Type B pancreatic cell (in vitro differentiated cells): ENCODE results near the gene NPIPB5. TPM values are rescaled to one million over a fixed set of nuclear protein-coding genes. Genes with fewer than 3 reads are reported as not detected.
"Not testable (repeated sequence)": the region's sequence is repeated elsewhere in the genome, so short reads cannot be mapped to it uniquely, and the experiment has no call there.

ENCODE experiments used
- DNase-seq: peaks from one replicate; pipeline ENCODE4 v3.0.0; 2021; ENCODE audit warnings: mixed read lengths; ENCODE audit not compliant: unreplicated experiment; ENCODE audit errors: extremely low spot score
- H3K27ac Mint-ChIP-seq: 2 replicates; pipeline ENCODE4 v1.8.0; 2021; ENCODE audit warnings: mild to moderate bottlenecking, mixed read lengths
- H3K27me3 Mint-ChIP-seq: 2 replicates; pipeline ENCODE4 v1.8.0; 2021; ENCODE audit warnings: mixed read lengths
- H3K36me3 Mint-ChIP-seq: 2 replicates; pipeline ENCODE4 v1.8.0; 2021; ENCODE audit warnings: mixed read lengths
- H3K4me1 Mint-ChIP-seq: one replicate; pipeline ENCODE4 v1.8.0; 2021; ENCODE audit warnings: mixed read lengths; ENCODE audit not compliant: unreplicated experiment
- H3K4me3 Mint-ChIP-seq: 2 replicates; pipeline ENCODE4 v1.8.0; 2021; ENCODE audit warnings: mild to moderate bottlenecking, mixed read lengths
- H3K9me3 Mint-ChIP-seq: 2 replicates; pipeline ENCODE4 v1.8.0; 2021; ENCODE audit warnings: mixed read lengths
- long read RNA-seq: library from polyadenylated mRNA; unstranded; transcript quantifications from one replicate; pipeline ENCODE4 v2.0.0, GENCODE V29; 2020
- total RNA-seq: library from RNA; stranded (reverse); gene quantifications from 2 replicates; pipeline ENCODE4 v1.2.1, GENCODE V29; 2021; ENCODE audit warnings: low replicate concordance

Gene NPIPB5
- total RNA-seq = 113 and 144 TPM in 2 replicates
- long read RNA-seq, full-length matches to known transcripts = 2 of 3 reads
- long read RNA-seq, partial matches to known transcripts = 0 of 3 reads
- long read RNA-seq, other reads (novel, unspliced or antisense) = 1 of 3 reads

DNA sequence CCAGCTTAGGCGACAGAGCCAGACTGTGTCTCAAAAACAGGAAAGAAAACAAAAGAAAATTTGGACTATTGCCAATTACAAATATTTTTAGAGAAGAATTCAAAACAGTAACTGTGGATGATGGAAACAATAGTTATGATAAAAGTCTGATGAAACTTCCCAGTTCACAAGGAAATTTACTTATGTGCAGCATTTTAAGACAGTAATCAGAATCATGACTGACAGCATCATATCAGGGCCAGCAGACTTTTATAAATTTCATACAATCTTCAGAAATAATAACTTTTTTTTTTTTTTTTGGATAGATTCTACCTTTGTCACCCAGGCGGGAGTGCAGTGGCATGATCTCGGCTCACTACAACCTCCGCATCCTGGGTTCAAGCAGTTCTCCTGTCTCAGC lies at the start of gene NPIPB5:
Gene NPIPB5 (plus strand): TSS at position 301 of the 400 bp plus-strand sequence. CDS start 2,911 bp downstream, outside the sequence.
- H3K9me3 Mint-ChIP-seq, DNase-seq, H3K27me3 Mint-ChIP-seq, H3K36me3 Mint-ChIP-seq, H3K27ac Mint-ChIP-seq, H3K4me3 Mint-ChIP-seq, H3K4me1 Mint-ChIP-seq: not testable (repeated sequence)

DNA sequence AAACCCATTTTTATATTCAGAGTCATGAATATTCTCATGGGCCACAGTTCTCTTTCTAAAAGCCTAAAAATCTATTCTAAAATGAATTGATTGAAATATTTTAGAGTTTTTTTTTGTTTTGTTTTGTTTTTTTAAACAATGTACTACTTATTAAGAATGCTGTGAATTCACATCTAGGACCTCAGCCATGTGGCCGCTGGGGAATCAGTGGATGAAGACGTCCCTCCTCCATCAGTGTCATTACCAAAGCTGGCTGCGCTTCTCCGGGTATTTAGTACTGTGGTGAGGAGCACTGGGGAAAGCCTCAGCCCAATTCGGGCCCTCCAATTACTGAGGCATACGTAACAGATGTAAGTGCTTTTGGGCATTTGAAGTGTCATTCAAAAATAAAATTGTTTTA lies 41.8 kb upstream of the NPIPB5 start:
- not testable (repeated sequence) for H3K36me3 Mint-ChIP-seq, H3K4me3 Mint-ChIP-seq, H3K9me3 Mint-ChIP-seq, H3K27me3 Mint-ChIP-seq, H3K27ac Mint-ChIP-seq, H3K4me1 Mint-ChIP-seq, DNase-seq

DNA sequence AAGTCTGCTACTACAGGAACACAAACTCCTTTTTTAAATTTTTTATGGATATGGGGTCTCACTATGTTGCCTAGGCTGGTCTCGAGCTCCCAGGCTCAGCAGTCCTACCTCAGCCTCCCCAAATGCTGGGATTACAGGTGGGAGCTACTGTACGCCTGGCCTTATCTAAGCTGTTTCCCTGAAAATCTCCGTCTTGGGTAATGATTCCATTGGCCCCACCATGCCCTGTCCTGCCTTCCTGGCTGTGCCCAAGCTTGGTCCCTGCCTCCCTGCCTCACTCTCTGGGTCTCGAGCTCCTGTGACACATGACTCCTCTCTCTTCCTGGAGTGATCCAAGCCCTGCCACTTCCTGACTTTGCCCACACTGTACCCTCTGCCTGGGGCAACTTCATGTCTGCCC lies 27.3 kb downstream of the NPIPB5 start:
- not testable (repeated sequence) for H3K27ac Mint-ChIP-seq, H3K4me1 Mint-ChIP-seq, H3K36me3 Mint-ChIP-seq, DNase-seq, H3K27me3 Mint-ChIP-seq, H3K4me3 Mint-ChIP-seq, H3K9me3 Mint-ChIP-seq

DNA sequence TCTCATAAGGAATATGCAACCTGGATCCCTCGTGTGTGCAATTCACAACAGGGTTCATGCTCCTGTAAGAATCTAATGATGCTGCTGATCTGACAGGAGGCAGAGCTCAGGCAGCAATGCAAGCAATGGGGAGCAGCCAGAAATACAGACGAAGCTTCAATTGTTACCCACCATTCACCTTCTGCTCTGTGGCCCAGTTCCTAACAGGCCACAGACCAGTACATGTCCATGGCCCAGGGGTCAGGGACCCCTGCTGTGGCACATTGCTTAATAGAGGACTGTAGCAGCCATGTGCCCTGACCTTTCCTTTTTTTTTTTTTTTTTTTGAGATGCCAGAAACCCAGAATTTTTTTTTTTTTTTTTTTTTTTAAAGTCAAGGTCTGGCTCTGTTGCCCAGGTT lies 34.1 kb downstream of the NPIPB5 start:
- not testable (repeated sequence) for H3K27ac Mint-ChIP-seq, H3K36me3 Mint-ChIP-seq, H3K4me3 Mint-ChIP-seq, DNase-seq, H3K9me3 Mint-ChIP-seq, H3K4me1 Mint-ChIP-seq, H3K27me3 Mint-ChIP-seq

DNA sequence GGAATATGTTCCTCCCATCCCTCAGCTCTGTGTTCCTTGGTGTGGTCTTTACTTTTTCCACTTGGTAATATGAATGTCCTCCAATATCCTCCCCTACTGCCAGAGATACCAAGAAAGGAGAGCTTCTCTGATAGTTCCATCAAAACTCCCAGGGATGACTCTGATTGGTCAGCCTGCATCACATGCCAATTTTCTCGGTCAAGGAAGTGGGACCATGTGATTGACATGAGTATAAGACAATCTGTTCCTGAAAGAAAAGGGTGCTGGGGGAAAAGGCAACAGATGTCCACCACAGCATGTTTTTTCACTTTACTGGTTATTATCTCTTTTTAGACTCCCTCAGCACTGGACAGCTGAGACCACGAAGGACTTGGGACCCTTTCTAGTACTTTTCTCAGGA lies 35.9 kb downstream of the NPIPB5 start:
- H3K9me3 Mint-ChIP-seq, H3K27me3 Mint-ChIP-seq, H3K4me3 Mint-ChIP-seq, H3K27ac Mint-ChIP-seq, DNase-seq, H3K4me1 Mint-ChIP-seq, H3K36me3 Mint-ChIP-seq: not testable (repeated sequence)

DNA sequence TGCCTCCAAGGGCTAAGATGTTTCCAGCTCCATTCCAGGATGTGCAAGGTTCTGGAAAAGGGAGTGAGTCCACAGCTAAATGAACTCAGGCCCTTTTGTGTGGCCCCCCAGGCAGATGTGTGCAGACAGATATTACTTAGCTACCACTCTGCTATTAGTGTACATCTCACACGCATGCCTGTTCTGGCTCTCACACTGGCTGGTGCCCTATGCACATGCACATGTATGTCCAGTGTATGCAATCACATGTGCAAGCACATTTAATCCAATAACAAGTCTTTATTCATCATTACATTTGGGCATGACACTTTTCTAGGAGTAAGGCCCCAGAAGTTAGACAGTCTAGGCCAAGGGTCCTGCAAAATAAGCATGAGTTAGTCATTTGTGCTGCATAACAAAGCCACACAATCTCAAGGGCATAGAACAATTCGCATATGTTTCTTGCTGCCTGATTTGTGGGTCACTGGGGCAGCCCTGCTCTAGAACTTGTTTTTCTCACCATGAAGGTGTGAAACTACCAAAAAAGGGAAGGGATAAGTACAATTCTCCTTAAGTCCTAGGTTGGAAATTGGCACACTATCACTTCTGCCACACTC lies 36.6 kb downstream of the NPIPB5 start:
- not testable (repeated sequence) for H3K4me3 Mint-ChIP-seq, H3K27ac Mint-ChIP-seq, DNase-seq, H3K27me3 Mint-ChIP-seq, H3K36me3 Mint-ChIP-seq, H3K9me3 Mint-ChIP-seq, H3K4me1 Mint-ChIP-seq

DNA sequence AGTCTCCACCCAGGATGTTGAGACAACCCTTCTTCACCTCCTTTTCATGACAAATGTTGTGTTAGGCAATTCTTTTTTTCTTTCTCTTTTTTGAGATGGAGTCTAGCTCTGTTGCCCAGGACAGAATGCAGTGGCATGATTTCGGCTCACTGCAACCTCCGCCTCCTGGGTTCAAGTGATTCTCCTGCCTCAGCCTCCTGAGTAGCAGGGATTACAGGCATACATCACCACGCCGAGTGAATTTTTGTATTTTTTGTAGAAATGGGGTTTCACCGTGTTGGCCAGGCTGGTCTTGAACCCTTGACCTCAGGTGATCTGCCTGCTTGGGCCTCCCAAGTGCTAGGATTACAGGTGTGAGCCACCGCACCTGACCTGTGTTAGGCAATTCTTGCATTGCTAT lies 39.2 kb downstream of the NPIPB5 start:
- not testable (repeated sequence) for H3K4me1 Mint-ChIP-seq, H3K27me3 Mint-ChIP-seq, H3K27ac Mint-ChIP-seq, H3K4me3 Mint-ChIP-seq, H3K36me3 Mint-ChIP-seq, H3K9me3 Mint-ChIP-seq, DNase-seq

DNA sequence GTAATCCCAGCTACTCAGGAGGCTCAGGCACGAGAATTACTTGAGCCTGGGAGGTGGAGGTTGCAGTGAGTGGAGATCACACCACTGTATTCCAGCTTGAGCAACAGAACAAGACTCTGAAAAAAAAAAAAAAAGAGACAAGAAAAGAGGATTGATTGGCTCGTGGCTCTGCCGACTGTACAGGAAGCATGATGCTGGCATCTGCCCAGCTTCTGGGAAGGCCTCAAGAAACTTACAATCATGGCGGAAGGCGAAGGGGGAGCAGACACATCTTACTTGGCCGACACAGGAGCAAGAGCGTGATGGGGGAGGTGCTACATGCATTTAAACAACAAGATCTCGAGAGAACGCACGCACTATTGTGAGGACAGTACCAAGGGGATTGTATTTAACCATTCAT lies 40.5 kb downstream of the NPIPB5 start:
- not testable (repeated sequence) for H3K27ac Mint-ChIP-seq, H3K4me3 Mint-ChIP-seq, H3K9me3 Mint-ChIP-seq, H3K27me3 Mint-ChIP-seq, DNase-seq, H3K4me1 Mint-ChIP-seq, H3K36me3 Mint-ChIP-seq

DNA sequence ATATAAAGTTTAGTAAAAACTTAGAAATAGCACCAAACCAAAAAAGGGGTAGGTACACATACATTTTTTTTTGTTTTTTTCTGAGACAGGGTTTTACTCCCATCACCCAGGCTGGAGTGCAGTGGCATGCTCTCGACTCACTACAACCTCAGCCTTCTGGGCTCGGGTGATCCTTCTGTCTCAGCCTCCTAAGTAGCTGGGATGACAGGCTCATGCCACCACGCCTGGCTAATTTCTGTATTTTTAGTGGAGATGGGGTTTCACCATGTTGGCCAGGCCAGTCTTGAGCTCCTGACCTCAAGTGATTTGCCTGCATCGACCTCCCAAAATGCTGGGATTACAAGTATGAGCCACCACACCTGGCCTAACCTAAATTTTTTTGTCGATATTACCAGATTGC lies 41.0 kb downstream of the NPIPB5 start:
- not testable (repeated sequence) for H3K27me3 Mint-ChIP-seq, H3K4me3 Mint-ChIP-seq, DNase-seq

DNA sequence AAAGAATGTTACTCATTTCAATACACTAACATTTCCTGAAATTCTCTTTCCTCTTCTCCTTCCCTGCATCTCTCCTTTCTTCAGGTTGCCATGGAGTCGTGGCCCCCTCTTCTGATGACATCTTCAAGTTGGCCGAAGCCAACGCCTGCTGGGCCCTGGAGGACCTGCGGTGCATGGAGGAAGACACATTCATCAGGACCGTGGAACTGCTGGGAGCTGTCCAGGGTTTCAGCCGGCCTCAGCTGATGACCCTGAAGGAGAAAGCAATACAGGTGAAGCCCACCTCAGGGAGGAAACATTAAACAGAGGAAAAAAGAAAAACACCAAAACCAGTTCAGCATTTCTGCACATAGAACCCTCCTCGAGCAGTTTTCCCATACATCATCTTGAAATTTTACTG lies 46.1 kb downstream of the NPIPB5 start:
- not testable (repeated sequence) for H3K9me3 Mint-ChIP-seq, H3K27ac Mint-ChIP-seq, H3K27me3 Mint-ChIP-seq, H3K4me1 Mint-ChIP-seq, H3K36me3 Mint-ChIP-seq, H3K4me3 Mint-ChIP-seq, DNase-seq

More for the DNA sequence above, 41.0 kb downstream of the NPIPB5 start:
- not testable (repeated sequence) for H3K9me3 Mint-ChIP-seq, H3K27ac Mint-ChIP-seq, H3K36me3 Mint-ChIP-seq, H3K4me1 Mint-ChIP-seq

Other genes starting within 250 kb of the NPIPB5 start
- gene POLR3E, start 213.5 kb upstream of the NPIPB5 start, total RNA-seq = 52.9 and 56.6 TPM in 2 replicates
- gene CDR2, start 136.3 kb upstream of the NPIPB5 start, total RNA-seq = 17.9 and 18.9 TPM in 2 replicates